Sigmoid colon (tissue), 7 donors: Measurements from ENCODE around the gene KIAA0232. TPM values are rescaled to one million over a fixed set of nuclear protein-coding genes. Genes with fewer than 3 reads are reported as not detected.
"Not testable (repeated sequence)": the region's sequence is repeated elsewhere in the genome, so short reads cannot be mapped to it uniquely, and the experiment has no call there.

Source experiments
- DNase-seq: peaks from one replicate; pipeline ENCODE4 v3.0.0-alpha.2; 2019
- H3K27ac ChIP-seq, 4 donors: fragments of 200-600 bp; sonication (generic); one replicate each; pipeline ENCODE4 v1.5.1; 2016 to 2019; ENCODE audit warnings: mild to moderate bottlenecking in 1 of 4
- H3K27me3 ChIP-seq, 3 donors: fragments of 200-600 bp; sonication (generic); one replicate each; pipeline ENCODE4 v1.5.1; 2019; ENCODE audit warnings: mild to moderate bottlenecking in 1 of 3
- H3K36me3 ChIP-seq, 4 donors: fragments of 200-600 bp; sonication (generic); one replicate each; pipeline ENCODE4 v1.5.1; 2016 to 2019
- H3K4me1 ChIP-seq, 4 donors: fragments of 200-600 bp; sonication (generic); one replicate each; pipeline ENCODE4 v1.5.1; 2017 to 2019
- H3K4me3 ChIP-seq, 4 donors: fragments of 200-600 bp; sonication (generic); one replicate each; pipeline ENCODE4 v1.5.1; 2017 to 2019; ENCODE audit warnings: mild to moderate bottlenecking in 2 of 4, moderate library complexity in 1 of 4
- H3K9me3 ChIP-seq, 4 donors: fragments of 200-600 bp in 3 of 4; sonication (generic) in 3 of 4; one replicate each; pipeline versions ENCODE4 v1.5.1 to v1.6.1; 2013 to 2019
- EP300 ChIP-seq, 4 donors: sonication (generic); formaldehyde crosslinking; IDR thresholded peaks; one replicate each; pipeline ENCODE4 v1.6.1; 2017; ENCODE audit warnings: antibody characterized with exemption in 4 of 4
- POLR2A ChIP-seq, 2 donors: fragments of 450-650 bp; IDR thresholded peaks; one replicate each; pipeline ENCODE4 v1.6.1; 2016; ENCODE audit warnings: antibody characterized with exemption in 2 of 2, mild to moderate bottlenecking in 2 of 2, moderate library complexity in 2 of 2
- POLR2AphosphoS5 ChIP-seq, 4 donors: sonication (generic); formaldehyde crosslinking; IDR thresholded peaks; one replicate each; pipeline ENCODE4 v1.6.1; 2017; ENCODE audit warnings: antibody characterized with exemption in 4 of 4
- WGBS, 2 donors: extraction: QIAGEN DNeasy Blood & Tissue Kit; methylation state at CpG; one replicate each; pipeline ENCODE4 v1.1.7; 2013; 5-methylcytosine and 5-hydroxymethylcytosine counted together
- intact Hi-C: fragments of 100-400 bp; cut with DNase I; formaldehyde crosslinking; loops from one replicate; pipeline ENCODE4 v1.15.1; 2023
- polyA plus RNA-seq, 3 donors: library from polyadenylated mRNA; stranded (reverse); fragments of 200-250 nt; gene quantifications; one replicate each; pipeline ENCODE4 v1.2.3, GENCODE V29; 2013
- total RNA-seq, 4 donors: library from RNA; depleted of rRNA; stranded (reverse); fragments of >200 nt; gene quantifications; one replicate each; pipeline ENCODE4 v1.1.0, GENCODE V29; 2016
- TF ChIP-seq, protein P1 (sequence below), 4 experiments: fragments of 450-650 bp in 3 of 4; fragments of 200-600 bp in 1 of 4; IDR thresholded peaks; one replicate each; pipeline ENCODE4 v1.5.1; 2016 to 2019; ENCODE audit warnings: antibody characterized with exemption in 4 of 4, mild to moderate bottlenecking in 3 of 4, moderate library complexity in 2 of 4
- donor health status: healthy with polysubstance abuse.
- donor health status: Bipolar disorder and iron deficiency.
- donor health status: healthy.

The KIAA0232 gene
- total and polyA plus RNA-seq, 7 donors, result 7.8 to 67.9 (median 23.8) TPM

DNA sequence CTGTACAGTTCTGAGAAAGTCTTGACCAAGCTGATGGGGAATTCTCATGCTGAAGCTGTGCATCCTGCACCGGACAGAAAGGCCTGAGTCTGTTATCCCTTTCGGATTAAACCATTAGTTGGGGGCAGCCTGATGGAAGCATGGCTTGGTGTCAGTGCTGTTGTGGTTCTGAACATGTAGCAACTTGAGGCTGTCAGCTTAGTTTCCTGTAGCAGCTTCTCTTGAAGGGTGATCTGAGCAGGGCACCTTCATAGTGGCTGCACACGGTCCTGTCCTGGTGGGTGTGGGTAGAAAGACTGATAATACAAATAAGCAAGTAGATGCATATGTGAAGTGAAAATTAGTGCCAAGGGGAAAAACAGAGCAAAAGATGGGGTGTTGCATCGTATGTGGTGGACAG is 11.7 kb downstream of the KIAA0232 start:
- intact Hi-C loops, result no loop called here
- WGBS, 2 donors, result 87 to 88% methylated on average over 4 of the region's 4 CpGs
- Histone ChIP-seq H3K36me3 (no peaks in the 10 kb centered on the region), H3K27ac (no peak overlapping the region), H3K4me1 (peaks cover 0 to 39% (median 29%) of the 10 kb centered on the region in 4 donors), H3K27me3 (no peaks in the 10 kb centered on the region), H3K4me3 (no peak overlapping the region), H3K9me3 (no peaks in the 10 kb centered on the region)
- TF ChIP-seq, protein P1, sequence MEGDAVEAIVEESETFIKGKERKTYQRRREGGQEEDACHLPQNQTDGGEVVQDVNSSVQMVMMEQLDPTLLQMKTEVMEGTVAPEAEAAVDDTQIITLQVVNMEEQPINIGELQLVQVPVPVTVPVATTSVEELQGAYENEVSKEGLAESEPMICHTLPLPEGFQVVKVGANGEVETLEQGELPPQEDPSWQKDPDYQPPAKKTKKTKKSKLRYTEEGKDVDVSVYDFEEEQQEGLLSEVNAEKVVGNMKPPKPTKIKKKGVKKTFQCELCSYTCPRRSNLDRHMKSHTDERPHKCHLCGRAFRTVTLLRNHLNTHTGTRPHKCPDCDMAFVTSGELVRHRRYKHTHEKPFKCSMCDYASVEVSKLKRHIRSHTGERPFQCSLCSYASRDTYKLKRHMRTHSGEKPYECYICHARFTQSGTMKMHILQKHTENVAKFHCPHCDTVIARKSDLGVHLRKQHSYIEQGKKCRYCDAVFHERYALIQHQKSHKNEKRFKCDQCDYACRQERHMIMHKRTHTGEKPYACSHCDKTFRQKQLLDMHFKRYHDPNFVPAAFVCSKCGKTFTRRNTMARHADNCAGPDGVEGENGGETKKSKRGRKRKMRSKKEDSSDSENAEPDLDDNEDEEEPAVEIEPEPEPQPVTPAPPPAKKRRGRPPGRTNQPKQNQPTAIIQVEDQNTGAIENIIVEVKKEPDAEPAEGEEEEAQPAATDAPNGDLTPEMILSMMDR (IDR thresholded peaks at IDR 0.05), result no peak
- DNase-seq, result no peak

GRCh38 chr4:6795821-6796220 is 13.3 kb downstream of the KIAA0232 start:
- no peaks in the 10 kb centered on the region for H3K27me3 ChIP-seq
- no peaks in the 10 kb centered on the region for H3K9me3 ChIP-seq
- intact Hi-C loops, result no loop called here
- no peaks in the 10 kb centered on the region for H3K36me3 ChIP-seq
- H3K4me3 ChIP-seq, result no peak overlapping the region
- H3K4me1 ChIP-seq, result peaks cover 0 to 42% (median 27%) of the 10 kb centered on the region in 4 donors
- no peak for TF ChIP-seq POLR2A (IDR thresholded peaks at IDR 0.05)
- TF ChIP-seq EP300 (IDR thresholded peaks at IDR 0.05), result no peak
- no peak for TF ChIP-seq POLR2AphosphoS5 (IDR thresholded peaks at IDR 0.05)
- TF ChIP-seq, protein P1 (IDR thresholded peaks at IDR 0.05), result no peak
- DNase-seq, result no peak
- WGBS, 2 donors, result 61 to 89% methylated on average over 8 of the region's 8 CpGs
- no peak overlapping the region for H3K27ac ChIP-seq

DNA sequence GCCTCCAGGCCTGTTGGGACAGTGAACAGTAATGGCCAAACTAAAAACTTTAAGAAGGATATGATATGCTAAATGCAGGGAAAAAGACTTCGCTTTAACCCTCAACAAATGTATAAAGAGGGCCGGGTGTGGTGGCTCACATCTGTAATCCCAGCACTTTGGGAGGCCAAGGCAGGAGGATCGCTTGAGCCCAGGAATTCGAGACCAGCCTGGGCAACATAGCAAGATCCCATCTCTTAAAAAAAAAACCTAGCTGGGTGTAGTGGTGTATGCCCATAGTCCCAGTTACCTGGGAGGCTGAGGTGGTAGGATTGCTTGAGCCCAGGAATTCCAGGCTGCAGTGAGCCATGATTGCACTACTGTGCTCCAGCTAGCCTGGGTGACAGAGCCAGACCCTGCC is 14.8 kb downstream of the KIAA0232 start:
- peaks cover 0 to 47% (median 26%) of the 10 kb centered on the region in 4 donors for H3K4me1 ChIP-seq
- intact Hi-C loops, H3K27me3 ChIP-seq, H3K36me3 ChIP-seq, H3K9me3 ChIP-seq, H3K4me3 ChIP-seq, H3K27ac ChIP-seq, DNase-seq: not testable (repeated sequence)
- 97 to 98% methylated on average over 4 of the region's 4 CpGs for WGBS, 2 donors

GRCh38 chr4:6799091-6799490 is 16.6 kb downstream of the KIAA0232 start:
- WGBS, 2 donors, result 94 to 95% methylated on average over 3 of the region's 3 CpGs
- Histone ChIP-seq H3K9me3 (no peaks in the 10 kb centered on the region), H3K4me1 (peaks cover 0 to 33% (median 18%) of the 10 kb centered on the region in 4 donors), H3K36me3 (no peaks in the 10 kb centered on the region), H3K4me3 (no peak overlapping the region), H3K27me3 (no peaks in the 10 kb centered on the region), H3K27ac (no peak overlapping the region)
- no peak for DNase-seq
- no peak for TF ChIP-seq POLR2AphosphoS5 (IDR thresholded peaks at IDR 0.05)
- TF ChIP-seq POLR2A (IDR thresholded peaks at IDR 0.05), result no peak
- no peak for TF ChIP-seq EP300 (IDR thresholded peaks at IDR 0.05)
- TF ChIP-seq, protein P1 (IDR thresholded peaks at IDR 0.05), result no peak
- intact Hi-C loops, result no loop called here

DNA sequence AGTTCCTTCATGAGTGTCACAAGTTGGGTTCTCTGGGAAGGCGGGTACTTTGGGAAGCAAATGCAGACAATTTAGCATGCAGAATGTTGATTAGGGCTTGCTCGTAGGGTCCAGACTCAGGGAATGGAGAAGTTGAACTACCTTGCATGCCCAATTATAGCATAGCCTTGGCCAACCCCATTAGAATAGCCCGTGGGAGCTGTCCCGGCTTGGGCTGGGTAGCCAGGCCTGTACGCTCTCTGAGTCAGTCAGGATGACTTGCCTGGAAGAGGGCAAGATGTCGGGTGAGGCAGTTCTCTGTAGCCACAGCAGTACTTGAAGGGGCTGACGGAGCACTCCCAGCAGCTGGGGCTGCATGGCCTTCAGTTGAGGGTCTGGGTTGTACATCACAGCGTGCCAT is 19.5 kb downstream of the KIAA0232 start:
- peaks cover 0 to 53% (median 19%) of the 10 kb centered on the region in 4 donors for H3K4me1 ChIP-seq
- no peaks in the 10 kb centered on the region for H3K27me3 ChIP-seq
- intact Hi-C loops, result no loop called here
- H3K9me3 ChIP-seq, result no peaks in the 10 kb centered on the region
- DNase-seq, result no peak
- H3K36me3 ChIP-seq, result no peaks in the 10 kb centered on the region
- WGBS, 2 donors, result 97% methylated on average over 8 of the region's 8 CpGs
- no peak overlapping the region for H3K27ac ChIP-seq
- H3K4me3 ChIP-seq, result no peak overlapping the region
- TF ChIP-seq POLR2AphosphoS5 (IDR thresholded peaks at IDR 0.05), result no peak
- TF ChIP-seq EP300 (IDR thresholded peaks at IDR 0.05), result no peak
- TF ChIP-seq, protein P1 (IDR thresholded peaks at IDR 0.05), result no peak
- no peak for TF ChIP-seq POLR2A (IDR thresholded peaks at IDR 0.05)
